GM19025 (cell line): ENCODE data around the gene RBP3.

ENCODE experiments used
- ATAC-seq: cut with Tn5 transposase; IDR thresholded peaks from one replicate; pipeline ENCODE4 v1.9.1; 2021; ENCODE audit warnings: mild to moderate bottlenecking, low read depth, moderate library complexity; ENCODE audit not compliant: unreplicated experiment

The RBP3 gene

GRCh38 chr10:47354165-47354564 is 6.0 kb downstream of the RBP3 start:
- ATAC-seq: no peak

GRCh38 chr10:47354900-47355299 is 6.7 kb downstream of the RBP3 start:
- ATAC-seq: no peak

GRCh38 chr10:47356708-47357107 is 8.5 kb downstream of the RBP3 start:
- no peak for ATAC-seq

- no peak for ATAC-seq
Measured at GRCh38 chr10:47357131-47357582, 9.0 kb downstream of the RBP3 start.

- no peak for ATAC-seq
Measured at GRCh38 chr10:47357911-47358310, 9.7 kb downstream of the RBP3 start.

GRCh38 chr10:47358457-47358856 is 10.3 kb downstream of the RBP3 start:
- ATAC-seq: no peak

GRCh38 chr10:47359101-47359500 is 10.9 kb downstream of the RBP3 start:
- no peak for ATAC-seq

DNA sequence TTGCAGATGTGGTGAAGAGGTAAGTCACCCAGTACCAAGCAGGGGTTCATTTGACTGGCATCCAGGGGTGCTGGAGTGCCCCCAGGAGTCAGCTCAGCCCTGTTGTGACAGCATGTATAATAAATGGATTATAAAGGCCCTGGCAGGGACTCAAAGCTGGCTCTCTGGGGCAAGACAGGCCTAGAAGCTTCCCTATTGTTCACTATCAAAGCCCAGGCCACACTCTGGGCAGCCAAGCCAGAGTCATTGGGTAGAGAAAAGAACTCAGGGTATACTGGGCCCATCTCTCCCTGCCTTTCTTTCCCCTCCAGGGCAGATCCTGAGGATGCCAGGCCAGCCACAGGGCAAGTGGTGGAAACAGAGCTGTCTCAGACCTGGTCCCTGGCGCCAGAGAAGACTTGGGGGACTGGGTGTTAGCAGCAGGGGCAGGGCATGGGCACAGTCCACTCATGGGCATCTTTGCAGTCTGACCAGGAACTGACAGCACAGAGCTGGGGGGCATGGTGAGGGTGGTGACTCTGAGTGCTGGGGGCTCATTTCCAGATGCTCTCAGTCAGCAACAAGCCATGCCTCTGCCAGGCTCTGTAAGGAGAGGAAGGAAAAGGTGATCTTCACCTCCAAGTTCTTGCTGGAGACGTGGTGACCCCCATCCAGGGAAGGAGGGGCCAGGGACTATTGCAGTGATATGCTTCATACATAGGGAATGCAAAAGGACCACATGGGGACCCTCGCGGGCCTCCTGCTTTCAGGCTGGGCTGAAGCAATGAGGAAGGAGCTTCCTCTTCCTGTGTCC is 11.7 kb downstream of the RBP3 start:
- no peak for ATAC-seq

DNA sequence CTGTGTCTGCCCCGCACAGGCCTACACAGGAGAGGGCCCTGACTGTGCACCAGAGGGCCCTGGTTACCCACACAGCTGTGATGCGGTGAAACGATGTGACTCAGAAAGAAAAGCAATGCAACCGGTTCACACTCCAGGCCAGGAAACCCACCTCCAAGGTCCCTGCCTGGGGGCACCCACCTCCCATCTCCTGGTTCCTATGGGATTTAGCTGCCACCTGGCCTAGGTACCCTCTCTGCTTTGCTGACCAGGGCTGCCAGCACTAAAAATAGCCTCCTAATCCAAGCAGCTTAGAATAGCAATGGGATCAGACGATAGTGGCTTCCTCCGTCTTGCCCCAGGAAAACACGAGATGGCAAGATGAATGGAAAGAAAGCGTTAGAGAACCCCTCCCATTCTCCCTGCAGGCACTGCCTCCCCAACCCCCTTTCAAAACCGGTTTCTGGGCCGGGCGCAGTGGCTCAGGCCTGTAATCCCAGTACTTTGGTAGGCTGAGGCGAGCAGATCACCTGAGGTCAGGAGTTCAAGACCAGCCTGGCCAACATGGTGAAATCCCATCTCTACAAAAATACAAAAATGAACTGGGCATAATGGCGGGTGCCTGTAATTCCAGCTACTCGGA is 12.4 kb downstream of the RBP3 start:
- ATAC-seq: no peak

DNA sequence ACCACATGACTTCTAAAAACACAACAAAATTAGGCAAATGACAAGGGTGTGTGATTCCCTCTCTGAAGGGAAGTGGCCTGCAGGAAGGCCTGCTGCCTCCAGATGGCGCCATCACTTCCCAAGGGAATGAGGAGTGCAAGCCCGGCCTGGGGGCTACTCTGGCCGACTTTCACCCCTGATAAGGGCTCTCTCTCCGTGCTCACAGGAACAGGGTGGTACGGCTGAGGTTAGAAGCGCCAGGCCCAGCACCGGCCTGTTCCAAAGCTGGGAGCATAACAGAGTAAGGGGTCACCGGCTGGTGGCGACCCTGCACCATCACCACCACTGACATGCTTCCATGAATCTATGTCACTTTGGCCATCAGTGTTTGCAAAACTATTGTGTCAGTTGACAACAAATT is 13.1 kb downstream of the RBP3 start:
- no peak for ATAC-seq

GRCh38 chr10:47362199-47362598 is 14.0 kb downstream of the RBP3 start:
- ATAC-seq: no peak

GRCh38 chr10:47363781-47364180 is 15.6 kb downstream of the RBP3 start:
- ATAC-seq: no peak

- no peak for ATAC-seq
Measured at GRCh38 chr10:47364366-47364765, 16.2 kb downstream of the RBP3 start.

DNA sequence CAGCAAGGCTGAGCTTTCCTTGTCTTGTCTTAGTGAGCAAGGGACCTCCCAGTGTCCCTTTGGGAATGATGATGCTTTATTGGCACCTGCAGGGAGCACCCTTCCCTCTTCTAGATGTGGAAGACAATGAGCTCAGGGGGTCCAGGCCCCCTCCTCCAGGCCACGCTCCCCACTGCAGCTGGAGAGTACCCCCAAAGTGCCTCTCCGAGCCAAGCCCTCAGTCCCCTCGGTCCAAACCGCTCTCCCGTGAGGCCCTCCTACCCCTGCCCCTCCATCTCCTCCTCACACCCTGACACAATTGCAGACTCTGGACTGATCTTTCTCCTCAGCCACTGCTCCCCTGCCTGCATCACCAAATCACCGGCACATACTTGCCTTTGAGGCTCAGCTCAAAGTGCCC is 16.7 kb downstream of the RBP3 start:
- no peak for ATAC-seq

DNA sequence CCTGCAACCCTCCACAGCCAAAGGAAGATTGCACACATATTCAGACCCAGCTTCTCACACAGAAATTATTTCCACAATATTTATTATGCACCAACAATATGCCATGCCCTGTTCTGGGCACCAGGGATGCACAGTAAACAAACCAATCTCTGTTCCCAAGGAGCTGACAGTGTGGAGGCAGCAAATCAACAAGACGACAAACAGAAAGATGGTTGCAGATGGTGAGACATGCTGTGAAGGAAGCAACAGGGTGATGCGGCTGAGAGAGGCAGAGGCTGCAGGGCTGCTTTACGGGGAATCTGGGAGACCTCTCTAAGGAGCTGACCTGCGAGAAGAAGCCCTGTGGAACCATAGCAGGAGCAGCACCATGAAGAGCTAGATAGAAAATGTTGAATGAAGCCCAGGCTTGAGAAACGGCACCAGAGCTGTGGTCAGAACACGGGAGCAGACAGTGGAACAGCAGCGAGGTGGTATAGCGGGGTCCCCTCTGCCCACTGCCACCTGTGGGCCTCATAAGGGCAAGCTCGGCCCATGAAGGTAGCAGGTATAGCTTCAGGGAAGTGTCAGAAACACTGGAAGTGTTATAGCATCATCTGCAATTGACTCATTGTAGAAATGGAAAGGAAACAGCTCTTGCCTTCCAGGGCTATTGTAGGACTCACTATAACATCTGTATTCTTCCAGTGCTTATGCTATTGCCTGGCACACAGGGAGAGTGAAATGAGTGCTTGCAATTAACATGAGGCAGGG is 17.4 kb downstream of the RBP3 start:
- no peak for ATAC-seq

- ATAC-seq: no peak
Measured at GRCh38 chr10:47366181-47366631, 18.0 kb downstream of the RBP3 start.

DNA sequence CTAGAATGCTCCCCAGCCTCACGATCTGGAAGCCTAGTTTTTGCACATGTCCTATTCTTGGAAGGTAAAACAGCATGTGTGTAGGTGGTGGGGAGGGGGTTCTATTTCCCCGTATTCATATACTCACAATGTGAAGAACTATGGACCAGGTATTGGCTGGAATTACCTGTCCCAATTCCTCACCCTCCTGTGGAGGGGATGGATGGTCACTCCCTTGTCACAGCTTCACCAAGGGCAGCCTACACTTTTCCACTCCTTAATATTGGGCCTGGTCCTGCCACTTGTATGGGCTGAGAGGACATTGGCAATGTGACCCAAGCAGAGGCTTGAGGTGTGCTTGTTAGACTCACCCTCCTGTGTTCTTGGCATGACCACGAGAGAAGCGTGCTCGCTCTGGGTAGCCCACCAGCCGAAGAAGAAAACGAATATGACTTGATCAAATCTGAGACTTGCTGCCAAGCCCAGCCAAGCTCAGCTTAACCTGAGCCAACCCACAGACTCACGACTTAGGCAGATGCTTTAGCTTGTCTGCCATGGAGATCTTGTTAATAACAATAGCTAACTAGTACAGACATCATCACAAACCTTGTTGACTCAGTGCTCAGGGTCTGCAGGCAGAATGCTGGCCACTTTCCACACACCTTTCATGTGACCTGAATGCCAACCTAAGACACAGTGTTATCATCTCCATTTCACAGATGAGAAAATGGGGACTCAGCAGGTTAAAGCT is 18.7 kb downstream of the RBP3 start:
- no peak for ATAC-seq

- no peak for ATAC-seq
Measured at GRCh38 chr10:47367646-47368045, 19.5 kb downstream of the RBP3 start.

GRCh38 chr10:47368431-47369180 is 20.4 kb downstream of the RBP3 start:
- no peak for ATAC-seq
